HCT116 (cell line): ENCODE data around the gene CHRNA4. TPM values are rescaled to one million over a fixed set of nuclear protein-coding genes. Genes with fewer than 3 reads are reported as not detected.

ENCODE experiments used
- ATAC-seq: fragments of 200-7000 bp; cut with Tn5 transposase; 2 replicates; pipeline ENCODE4 v1.9.1; 2020; ENCODE audit warnings: mild to moderate bottlenecking, moderate library complexity
- BruUV-seq: library from RNA; stranded (reverse); fragments of 400-500 nt; replicated peaks from 2 replicates; lab custom pipeline; 2021; lab: Mats Ljungman, UMichigan
- CTCF ChIA-PET: fragments of 300-600 bp; sonication (Branson Sonifier 250); formaldehyde crosslinking; loops from one replicate; lab custom pipeline; 2021; ENCODE audit warnings: antibody characterized with exemption; lab: Charles Lee
- POLR2A ChIA-PET: fragments of 300-600, 350-600 bp; sonication (Branson Sonifier 250); formaldehyde crosslinking; loops from one replicate; lab custom pipeline; 2021; ENCODE audit warnings: antibody characterized with exemption; lab: Charles Lee
- RAD21 ChIA-PET, 2 experiments: fragments of 300-600 bp; sonication (Branson Sonifier 250); formaldehyde crosslinking; loops; one replicate each; lab custom pipeline; 2023; ENCODE audit warnings: low total read pairs in 2 of 2; ENCODE audit not compliant: uncharacterized antibody in 2 of 2, unreplicated experiment in 2 of 2, low non-redundant PET in 1 of 2; lab: Charles Lee
- DNase-seq: peaks from one replicate; pipeline ENCODE4 v3.0.0-alpha.2; 2010; ENCODE audit warnings: low read depth, low spot score
- H2AFZ ChIP-seq: fragments of 200-600 bp; shearing (Covaris generic), sonication (generic); 2 replicates; pipeline ENCODE4 v1.6.1; 2017; ENCODE audit warnings: low read depth, mixed run types, mixed read lengths, antibody characterized with exemption, low read length; ENCODE audit not compliant: poor library complexity, severe bottlenecking
- H3K27ac ChIP-seq: 2 replicates; pipeline ENCODE4 v1.5.1; 2012; ENCODE audit warnings: low read depth, low read length
- H3K27me3 ChIP-seq: fragments of 200-600 bp; sonication (generic); 2 replicates; pipeline ENCODE4 v1.6.1; 2016; ENCODE audit warnings: mixed run types, low read length, mixed read lengths; ENCODE audit not compliant: insufficient read depth
- H3K36me3 ChIP-seq, 2 experiments: fragments of 200-500 bp in 1 of 2; fragments of 200-600 bp in 1 of 2; sonication (Bioruptor generic) in 1 of 2; sonication (generic) in 1 of 2; 2 replicates each; pipeline versions ENCODE4 v1.5.1 to v1.6.1; 2014 to 2016; ENCODE audit warnings: low read length in 2 of 2, inconsistent platforms in 1 of 2, mixed read lengths in 1 of 2, mixed run types in 1 of 2; ENCODE audit not compliant: insufficient read depth in 2 of 2, control insufficient read depth in 1 of 2
- H3K4me1 ChIP-seq, 2 experiments: fragments of 200-600 bp in 1 of 2; sonication (generic) in 1 of 2; 2 replicates each; pipeline versions ENCODE4 v1.5.1 to v1.6.1; 2012 to 2017; ENCODE audit warnings: low read length in 2 of 2, inconsistent platforms in 1 of 2, mild to moderate bottlenecking in 1 of 2, mixed read lengths in 1 of 2, mixed run types in 1 of 2, moderate library complexity in 1 of 2; ENCODE audit not compliant: insufficient read depth in 2 of 2, control insufficient read depth in 1 of 2
- H3K4me2 ChIP-seq: fragments of 200-600 bp; sonication (generic); 2 replicates; pipeline ENCODE4 v1.6.1; 2017; ENCODE audit warnings: mixed run types, low read length, mixed read lengths
- H3K4me3 ChIP-seq, 2 experiments: fragments of 200-600 bp in 1 of 2; sonication (generic) in 1 of 2; replicated peaks in 1 of 2; 2 replicates each; pipeline ENCODE4 v1.5.1; 2011 to 2016; ENCODE audit warnings: low read length in 2 of 2, control low read depth in 1 of 2, low read depth in 1 of 2, mild to moderate bottlenecking in 1 of 2, mixed read lengths in 1 of 2, mixed run types in 1 of 2
- H3K79me2 ChIP-seq: fragments of 200-600 bp; sonication (generic); 2 replicates; pipeline ENCODE4 v1.6.1; 2017; ENCODE audit warnings: mild to moderate bottlenecking, mixed run types, low read length, moderate library complexity, mixed read lengths; ENCODE audit not compliant: insufficient read depth
- H3K9ac ChIP-seq: fragments of 200-600 bp; sonication (generic); 2 replicates; pipeline ENCODE4 v1.6.1; 2016; ENCODE audit warnings: low read length, mixed read lengths
- H3K9me2 ChIP-seq: fragments of 200-600 bp; sonication (generic), shearing (Covaris generic); 2 replicates; pipeline ENCODE4 v1.6.1; 2017; ENCODE audit warnings: mixed run types, mild to moderate bottlenecking, moderate library complexity; ENCODE audit not compliant: insufficient read depth
- H3K9me3 ChIP-seq, 2 experiments: fragments of 200-500 bp in 1 of 2; fragments of 200-600 bp in 1 of 2; sonication (Bioruptor generic) in 1 of 2; sonication (generic) in 1 of 2; 2 replicates each; pipeline ENCODE4 v1.6.1; 2014 to 2017; ENCODE audit warnings: low read length in 2 of 2, mixed read lengths in 2 of 2, inconsistent platforms in 1 of 2, low read depth in 1 of 2, mild to moderate bottlenecking in 1 of 2, mixed run types in 1 of 2, moderate library complexity in 1 of 2; ENCODE audit not compliant: control insufficient read depth in 1 of 2, insufficient read depth in 1 of 2
- H4K20me1 ChIP-seq: fragments of 200-600 bp; sonication (generic), shearing (Covaris generic); 2 replicates; pipeline ENCODE4 v1.6.1; 2017; ENCODE audit warnings: mixed run types, mild to moderate bottlenecking, moderate library complexity; ENCODE audit not compliant: insufficient read depth
- ATF3 ChIP-seq: IDR thresholded peaks from 2 replicates; pipeline ENCODE4 v1.6.1; 2012
- CEBPB ChIP-seq: IDR thresholded peaks from 2 replicates; pipeline ENCODE4 v1.6.1; 2012; ENCODE audit warnings: low read depth
- EZH2 ChIP-seq: fragments of 200-600 bp; sonication (generic); IDR thresholded peaks from 2 replicates; pipeline ENCODE4 v1.6.1; 2017; ENCODE audit warnings: antibody characterized with exemption, mixed run types
- FOSL1 ChIP-seq: IDR thresholded peaks from 2 replicates; pipeline ENCODE4 v1.6.1; 2012; ENCODE audit warnings: low read depth
- MAX ChIP-seq: IDR thresholded peaks from 2 replicates; pipeline ENCODE4 v1.6.1; 2012
- RAD21 ChIP-seq: IDR thresholded peaks from 2 replicates; pipeline ENCODE4 v1.6.1; 2012; ENCODE audit warnings: low read depth, mild to moderate bottlenecking
- TCF7L2 ChIP-seq: IDR thresholded peaks from 2 replicates; pipeline ENCODE4 v1.7.0; 2011; ENCODE audit warnings: borderline replicate concordance, inconsistent platforms; ENCODE audit not compliant: insufficient read depth, insufficient read length; ENCODE audit errors: extremely low read depth
- ZBTB33 ChIP-seq: IDR thresholded peaks from 2 replicates; pipeline ENCODE4 v1.6.1; 2011; ENCODE audit warnings: mild to moderate bottlenecking, low read length, moderate library complexity; ENCODE audit not compliant: insufficient replicate concordance; ENCODE audit errors: extremely low read depth
- intact Hi-C: fragments of 100-400 bp; cut with micrococcal nuclease; formaldehyde crosslinking; loops from 2 replicates; pipeline ENCODE4 v1.10.0; 2022
- total RNA-seq: library from RNA; stranded (reverse); gene quantifications from one replicate; pipeline ENCODE4 v1.2.1, GENCODE V29; 2021; ENCODE audit not compliant: unreplicated experiment
- TF ChIP-seq, protein P1 (sequence below): IDR thresholded peaks from 2 replicates; pipeline ENCODE4 v1.6.1; 2012; ENCODE audit warnings: low read depth

The CHRNA4 gene
- total RNA-seq, 1 experiment from 2014 or later: not detected

GRCh38 chr20:63367446-63368055 is 6.4 kb upstream of the CHRNA4 start:
- no peaks in the 10 kb centered on the region for H3K27me3 ChIP-seq
- CTCF ChIA-PET: interaction anchor here (0.6 to 0.7 kb wide), 2 partner anchors 35 to 41 kb away, joined by 4 to 6 read pairs; no protein-coding TSS in a partner anchor

DNA sequence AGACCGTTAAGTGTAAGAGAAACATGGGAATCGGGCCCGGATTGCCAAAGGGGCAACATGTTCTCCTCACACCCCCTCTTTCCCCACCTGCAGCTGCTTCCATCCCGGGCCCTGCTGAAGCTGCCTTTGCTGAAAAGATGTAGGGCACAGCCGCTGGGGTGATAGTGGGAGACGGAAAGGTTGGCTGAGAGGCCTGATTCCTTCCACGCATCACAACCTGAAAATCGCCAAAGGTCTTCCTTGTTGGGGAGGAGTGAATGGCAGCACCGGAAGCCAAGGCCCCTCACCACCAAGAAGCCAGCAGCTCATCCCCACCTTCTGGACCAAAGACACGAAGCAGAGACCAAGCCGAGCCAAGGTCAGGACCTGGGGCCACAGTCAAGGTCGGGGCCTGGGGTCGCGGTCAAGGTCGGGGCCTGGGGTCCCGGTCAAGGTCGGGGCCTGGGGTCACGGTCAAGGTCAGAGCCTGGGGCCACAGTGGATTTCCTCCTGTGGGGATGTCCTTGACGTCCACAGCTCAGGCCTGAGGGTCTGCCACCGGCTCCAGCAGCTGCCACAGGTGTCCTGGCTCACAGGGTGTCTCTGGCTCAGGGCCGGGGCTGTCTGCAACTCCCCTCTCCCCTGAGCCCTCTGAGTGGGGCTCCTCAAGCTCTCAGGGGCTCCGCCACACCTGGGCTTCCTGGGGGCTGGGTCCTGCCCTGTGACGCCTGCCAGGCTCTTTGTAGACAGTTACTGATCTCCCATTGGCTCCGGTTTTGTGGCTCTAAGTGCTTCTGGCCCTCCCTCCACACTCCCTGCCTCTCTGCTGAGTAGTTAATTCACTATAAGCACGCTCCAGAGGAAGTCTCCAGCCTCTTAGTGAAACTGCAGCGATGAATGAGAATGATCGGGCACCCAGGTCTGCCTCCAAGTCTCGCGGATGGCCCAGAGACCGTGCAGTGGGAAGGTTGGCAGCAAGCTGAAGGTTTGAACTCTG is 5.5 kb upstream of the CHRNA4 start:
- ATAC-seq: no peak
- Histone ChIP-seq H3K9me2 (no peaks in the 10 kb centered on the region), H3K4me2 (no peak overlapping the region), H3K4me1 (no peaks in the 10 kb centered on the region), H2AFZ (no peak overlapping the region), H3K36me3 (no peaks in the 10 kb centered on the region), H3K9ac (no peak overlapping the region), H3K27ac (no peak overlapping the region), H3K9me3 (no peaks in the 10 kb centered on the region), H4K20me1 (no peaks in the 10 kb centered on the region), H3K27me3 (no peaks in the 10 kb centered on the region), H3K79me2 (no peaks in the 10 kb centered on the region), H3K4me3 (no peak overlapping the region)
- intact Hi-C loops: no loop called here
- RAD21 ChIA-PET: no interaction called here
- TF ChIP-seq EZH2 (no peak), ATF3 (no peak), ZBTB33 (no peak), MAX (no peak), RAD21 (no peak), CEBPB (no peak), TCF7L2 (no peak)
- TF ChIP-seq, protein P1, sequence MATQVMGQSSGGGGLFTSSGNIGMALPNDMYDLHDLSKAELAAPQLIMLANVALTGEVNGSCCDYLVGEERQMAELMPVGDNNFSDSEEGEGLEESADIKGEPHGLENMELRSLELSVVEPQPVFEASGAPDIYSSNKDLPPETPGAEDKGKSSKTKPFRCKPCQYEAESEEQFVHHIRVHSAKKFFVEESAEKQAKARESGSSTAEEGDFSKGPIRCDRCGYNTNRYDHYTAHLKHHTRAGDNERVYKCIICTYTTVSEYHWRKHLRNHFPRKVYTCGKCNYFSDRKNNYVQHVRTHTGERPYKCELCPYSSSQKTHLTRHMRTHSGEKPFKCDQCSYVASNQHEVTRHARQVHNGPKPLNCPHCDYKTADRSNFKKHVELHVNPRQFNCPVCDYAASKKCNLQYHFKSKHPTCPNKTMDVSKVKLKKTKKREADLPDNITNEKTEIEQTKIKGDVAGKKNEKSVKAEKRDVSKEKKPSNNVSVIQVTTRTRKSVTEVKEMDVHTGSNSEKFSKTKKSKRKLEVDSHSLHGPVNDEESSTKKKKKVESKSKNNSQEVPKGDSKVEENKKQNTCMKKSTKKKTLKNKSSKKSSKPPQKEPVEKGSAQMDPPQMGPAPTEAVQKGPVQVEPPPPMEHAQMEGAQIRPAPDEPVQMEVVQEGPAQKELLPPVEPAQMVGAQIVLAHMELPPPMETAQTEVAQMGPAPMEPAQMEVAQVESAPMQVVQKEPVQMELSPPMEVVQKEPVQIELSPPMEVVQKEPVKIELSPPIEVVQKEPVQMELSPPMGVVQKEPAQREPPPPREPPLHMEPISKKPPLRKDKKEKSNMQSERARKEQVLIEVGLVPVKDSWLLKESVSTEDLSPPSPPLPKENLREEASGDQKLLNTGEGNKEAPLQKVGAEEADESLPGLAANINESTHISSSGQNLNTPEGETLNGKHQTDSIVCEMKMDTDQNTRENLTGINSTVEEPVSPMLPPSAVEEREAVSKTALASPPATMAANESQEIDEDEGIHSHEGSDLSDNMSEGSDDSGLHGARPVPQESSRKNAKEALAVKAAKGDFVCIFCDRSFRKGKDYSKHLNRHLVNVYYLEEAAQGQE: no peak
- POLR2A ChIA-PET: no interaction called here
- DNase-seq: no peak
- CTCF ChIA-PET: no interaction called here
- BruUV-seq: no TSS peak

More at GRCh38 chr20:63367446-63368055, 6.4 kb upstream of the CHRNA4 start:
- no peak overlapping the region for H2AFZ ChIP-seq
- no peak overlapping the region for H3K4me3 ChIP-seq
- no peak for TF ChIP-seq FOSL1
- TF ChIP-seq, all 23 proteins: peak for 0
- no TSS peak for BruUV-seq
- Histone ChIP-seq H3K4me1 (no peaks in the 10 kb centered on the region), H4K20me1 (no peaks in the 10 kb centered on the region), H3K9me3 (no peaks in the 10 kb centered on the region), H3K27ac (no peak overlapping the region), H3K9ac (no peak overlapping the region), H3K36me3 (no peaks in the 10 kb centered on the region), H3K4me2 (no peak overlapping the region), H3K79me2 (no peaks in the 10 kb centered on the region), H3K9me2 (no peaks in the 10 kb centered on the region)
- DNase-seq: no peak
- no peak for ATAC-seq
- intact Hi-C loops: no loop called here
- ChIA-PET POLR2A (no interaction called here), RAD21 (no interaction called here)
